PC-3 (cell line): ENCODE measurements around the gene MPL.

Source experiments
- CTCF ChIP-seq: fragments of 300-600 bp; sonication (generic); conservative IDR thresholded peaks from 2 replicates; pipeline ENCODE4 v1.5.1; 2017; ENCODE audit warnings: antibody characterized with exemption, low read depth, mild to moderate bottlenecking, low read length
- EZH2 ChIP-seq: fragments of 300-600 bp; sonication (generic); IDR thresholded peaks from one replicate; pipeline ENCODE4 v1.6.1; 2017; ENCODE audit warnings: antibody characterized with exemption, mild to moderate bottlenecking, low read length; ENCODE audit not compliant: unreplicated experiment
- EZH2phosphoT487 ChIP-seq: fragments of 300-600 bp; sonication (generic); IDR thresholded peaks from 2 replicates; pipeline ENCODE4 v1.6.1; 2018; ENCODE audit warnings: mild to moderate bottlenecking, antibody characterized with exemption, low read length, borderline replicate concordance

- TF ChIP-seq CTCF (no peak), EZH2 (no peak), EZH2phosphoT487 (no peak)
These were observed 35.7 kb downstream of the MPL start for GRCh38 chr1:43373066-43373940.
